NK-92 treated with Interleukin-12 subunit alpha and Interleukin-12 subunit beta, amount 100 ng/mL, for 24 hours (cell line): Measurements from ENCODE around the gene IQCK.

ENCODE experiments used
- DNase-seq: peaks from one replicate; lab custom pipeline; 2025; lab: John Stamatoyannopoulos, UW

IQCK gene

GRCh38 chr16:19884611-19885450 lies 166.8 kb downstream of the IQCK start, which contains the start of gene GPRC5B:
Gene GPRC5B (minus strand): TSS chr16:19884848. CDS start chr16:19872845, 12,003 bp downstream.
- DNase-seq, result no peak

GRCh38 chr16:19885451-19886072 lies 167.5 kb downstream of the IQCK start:
- DNase-seq, result no peak

GRCh38 chr16:19886073-19886941 lies 168.2 kb downstream of the IQCK start:
- DNase-seq, result peak; percentile 27

DNA sequence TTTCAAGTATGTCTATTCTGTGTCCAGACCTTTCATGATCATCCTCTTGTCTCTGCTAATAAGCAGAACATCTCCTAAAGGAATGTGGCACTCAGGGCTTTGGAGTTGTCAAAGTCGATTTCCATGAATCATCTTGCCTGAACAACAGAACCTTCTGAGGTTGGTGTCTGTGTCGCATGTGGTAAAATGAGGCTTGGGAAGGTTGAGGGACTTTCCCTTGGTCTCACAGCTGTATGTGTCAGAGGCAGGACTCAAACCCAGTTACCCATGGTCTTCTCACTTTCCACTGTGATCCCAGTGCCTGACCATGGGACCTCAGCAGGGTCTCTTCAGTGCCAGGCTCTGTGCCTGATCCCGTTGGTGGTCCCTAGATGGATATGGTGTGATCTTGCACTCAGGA lies 170.8 kb downstream of the IQCK start:
- no peak for DNase-seq

GRCh38 chr16:19890901-19891300 lies 172.8 kb downstream of the IQCK start:
- DNase-seq, result no peak

- no peak for DNase-seq
These were observed 174.8 kb downstream of the IQCK start for GRCh38 chr16:19892902-19893301.

- no peak for DNase-seq
These were observed 176.5 kb downstream of the IQCK start for GRCh38 chr16:19894586-19894985.

- no peak for DNase-seq
These were observed 178.9 kb downstream of the IQCK start for GRCh38 chr16:19896951-19897350.

GRCh38 chr16:19898166-19898565 lies 180.1 kb downstream of the IQCK start:
- no peak for DNase-seq

GRCh38 chr16:19898924-19899604 lies 181.0 kb downstream of the IQCK start:
- no peak for DNase-seq

GRCh38 chr16:19899605-19899955 lies 181.5 kb downstream of the IQCK start:
- DNase-seq, result no peak

DNA sequence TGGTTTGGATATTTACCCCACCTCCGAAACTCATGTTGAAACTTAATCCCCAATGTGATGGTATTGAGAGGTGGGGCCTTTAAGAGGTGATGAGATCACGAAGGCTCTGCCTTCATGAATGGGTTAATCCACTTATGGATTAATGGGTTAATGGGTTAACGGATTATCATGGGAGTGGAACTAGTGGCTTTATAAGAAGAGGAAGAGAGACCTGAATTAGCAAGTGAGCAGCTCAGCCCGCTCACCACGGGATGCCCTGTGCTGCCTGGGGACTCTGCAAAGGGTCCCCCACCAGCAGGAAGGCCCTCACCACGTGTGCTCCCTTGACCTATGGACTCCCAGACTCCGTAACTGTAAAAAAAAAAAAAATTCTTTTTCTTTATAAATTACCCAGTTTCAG lies 183.1 kb downstream of the IQCK start:
- no peak for DNase-seq

- DNase-seq, result peak; percentile 24
These were observed 189.3 kb downstream of the IQCK start for GRCh38 chr16:19907161-19907992.
